Subcutaneous adipose tissue (tissue), 4 donors: ENCODE measurements around the gene PISD. TPM values are rescaled to one million over a fixed set of nuclear protein-coding genes. Genes with fewer than 3 reads are reported as not detected.

ENCODE experiments used
- total RNA-seq, 4 donors: library from RNA; depleted of rRNA; stranded (reverse); fragments of >200 nt; gene quantifications; one replicate each; pipeline ENCODE4 v1.1.0, GENCODE V29; 2016
- TF ChIP-seq, protein P1 (sequence below): fragments of 450-650 bp; IDR thresholded peaks from one replicate; pipeline ENCODE4 v1.5.1; 2016; ENCODE audit warnings: low read depth, mild to moderate bottlenecking, control low read depth, antibody characterized with exemption, moderate library complexity

Gene PISD
- total RNA-seq, 4 donors from 2014 or later = 46.7 to 207 (median 61.1) TPM

DNA sequence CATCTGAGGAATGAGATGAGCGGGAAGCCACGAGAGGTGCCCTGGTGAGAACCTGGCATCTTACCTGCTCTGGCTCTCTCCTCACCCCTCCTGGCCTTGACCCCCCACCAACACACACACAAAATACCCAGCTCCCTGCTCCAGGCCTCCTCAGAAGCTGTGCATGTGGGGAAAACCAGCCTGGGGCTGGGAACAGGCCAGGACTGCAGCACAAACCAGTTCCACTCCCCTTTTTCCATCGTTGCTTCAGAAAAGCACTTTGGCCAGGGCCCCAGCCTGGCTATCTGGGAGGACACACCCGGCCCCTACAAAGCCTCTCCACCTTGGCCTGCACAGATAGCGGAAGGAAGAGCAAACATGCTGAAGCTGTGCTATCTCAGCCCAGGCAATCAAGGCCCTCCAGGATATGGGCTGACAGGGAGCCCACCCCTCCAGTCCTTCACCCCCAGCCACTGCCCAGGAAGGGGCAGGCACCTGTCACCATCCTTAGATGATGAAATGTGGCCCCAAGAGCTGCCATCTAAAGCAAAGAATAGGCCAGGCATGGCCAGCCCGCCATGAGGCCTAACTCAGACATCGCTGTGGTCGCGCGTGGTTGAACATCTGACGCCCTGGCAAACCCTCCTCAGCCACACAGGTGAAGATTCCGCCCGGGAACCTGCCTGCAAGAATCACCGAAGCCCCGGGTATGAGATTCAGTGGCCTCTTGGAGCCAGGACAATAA lies 35.4 kb downstream of the PISD start:
- TF ChIP-seq, protein P1, sequence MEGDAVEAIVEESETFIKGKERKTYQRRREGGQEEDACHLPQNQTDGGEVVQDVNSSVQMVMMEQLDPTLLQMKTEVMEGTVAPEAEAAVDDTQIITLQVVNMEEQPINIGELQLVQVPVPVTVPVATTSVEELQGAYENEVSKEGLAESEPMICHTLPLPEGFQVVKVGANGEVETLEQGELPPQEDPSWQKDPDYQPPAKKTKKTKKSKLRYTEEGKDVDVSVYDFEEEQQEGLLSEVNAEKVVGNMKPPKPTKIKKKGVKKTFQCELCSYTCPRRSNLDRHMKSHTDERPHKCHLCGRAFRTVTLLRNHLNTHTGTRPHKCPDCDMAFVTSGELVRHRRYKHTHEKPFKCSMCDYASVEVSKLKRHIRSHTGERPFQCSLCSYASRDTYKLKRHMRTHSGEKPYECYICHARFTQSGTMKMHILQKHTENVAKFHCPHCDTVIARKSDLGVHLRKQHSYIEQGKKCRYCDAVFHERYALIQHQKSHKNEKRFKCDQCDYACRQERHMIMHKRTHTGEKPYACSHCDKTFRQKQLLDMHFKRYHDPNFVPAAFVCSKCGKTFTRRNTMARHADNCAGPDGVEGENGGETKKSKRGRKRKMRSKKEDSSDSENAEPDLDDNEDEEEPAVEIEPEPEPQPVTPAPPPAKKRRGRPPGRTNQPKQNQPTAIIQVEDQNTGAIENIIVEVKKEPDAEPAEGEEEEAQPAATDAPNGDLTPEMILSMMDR = no peak

DNA sequence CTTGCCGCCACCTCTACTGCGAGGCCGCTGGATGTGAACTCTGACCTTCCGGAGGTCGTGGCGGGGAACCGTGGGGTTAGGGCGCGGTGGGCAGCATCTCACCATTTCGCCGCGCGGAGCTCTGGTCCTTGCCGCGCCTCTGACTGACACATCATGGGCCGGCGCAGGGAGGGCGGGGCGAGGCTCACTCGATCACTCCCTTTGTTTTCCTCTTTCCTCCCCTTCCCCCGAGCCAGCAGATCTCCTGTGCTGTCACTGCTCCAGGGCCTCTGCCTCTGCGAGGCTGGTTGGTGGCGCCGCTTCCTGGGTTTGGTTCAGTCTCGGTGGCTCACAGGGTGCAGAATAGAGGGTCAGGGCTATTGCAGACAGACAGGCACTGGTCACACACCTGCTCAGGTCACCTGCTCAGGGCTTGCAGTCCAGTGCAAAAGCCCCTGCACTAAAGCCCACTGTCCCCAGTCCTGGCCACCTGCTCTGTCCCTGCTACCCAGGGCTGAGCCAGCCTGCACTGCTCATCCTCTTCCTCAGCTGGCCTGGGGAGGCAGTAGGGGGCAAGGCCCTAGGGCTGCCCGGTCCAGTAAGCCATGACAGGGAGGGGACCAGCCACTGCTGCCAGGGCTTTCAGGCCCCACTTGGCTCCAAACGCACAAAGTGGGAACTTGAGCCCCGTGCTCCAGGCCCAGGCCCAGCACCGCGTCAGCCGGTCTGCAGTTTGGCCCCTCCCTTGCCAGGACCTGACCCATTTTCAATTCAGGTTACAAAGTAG lies 36.2 kb downstream of the PISD start:
- TF ChIP-seq, protein P1 = no peak

DNA sequence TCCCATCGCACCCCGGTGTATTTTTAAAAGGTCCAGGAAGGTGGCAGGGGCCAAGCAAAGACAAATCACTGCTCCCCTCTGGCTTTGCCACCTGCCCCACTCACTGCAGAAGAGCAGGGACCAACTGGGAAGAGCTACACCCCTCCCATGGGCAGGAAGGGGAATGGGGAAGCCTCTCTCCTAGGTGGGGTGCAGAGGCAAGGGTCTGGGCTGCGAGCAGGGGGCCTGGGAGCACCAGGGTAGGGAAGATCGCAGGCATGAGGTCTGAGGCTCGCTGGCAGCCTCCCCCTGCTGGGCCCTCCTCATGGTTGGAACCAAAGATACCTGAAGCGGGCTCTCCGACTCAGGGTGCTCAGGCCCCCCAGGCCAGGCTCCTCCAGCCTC lies 36.8 kb downstream of the PISD start:
- TF ChIP-seq, protein P1 = no peak

DNA sequence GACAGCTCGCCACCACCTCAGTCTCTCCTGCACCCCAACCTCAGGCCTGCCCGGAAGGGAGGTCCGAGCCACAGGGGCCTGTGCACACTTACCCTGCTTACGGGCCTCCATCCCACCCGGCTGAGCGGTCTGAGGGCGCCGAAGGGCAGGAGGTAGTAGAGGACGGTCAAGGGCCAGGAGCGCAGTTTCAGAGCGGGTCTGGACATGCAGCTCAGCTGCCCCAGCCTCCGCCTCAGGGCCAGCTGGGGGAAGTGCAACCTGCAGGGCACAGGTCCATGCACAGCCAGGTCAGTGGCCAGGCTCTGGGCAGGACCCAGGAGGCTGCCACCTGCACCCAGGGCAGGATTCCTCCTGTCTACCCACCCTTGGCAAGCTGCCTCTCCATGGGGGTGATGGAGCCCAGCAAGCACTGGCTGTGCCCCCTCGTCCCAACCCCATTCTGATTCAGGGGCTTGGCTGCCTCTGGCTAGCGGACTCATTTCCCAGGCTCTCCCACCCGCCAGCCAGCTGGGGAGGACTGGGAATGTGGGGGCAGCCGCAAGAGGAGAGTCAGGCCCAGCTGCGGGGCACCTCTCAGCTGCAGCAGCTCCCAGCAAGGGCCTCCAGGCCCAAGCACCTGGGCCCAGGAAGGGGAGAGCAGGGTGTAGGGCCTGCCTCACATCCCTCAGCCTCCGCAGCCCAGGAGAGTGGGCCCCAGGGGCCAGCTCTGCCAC lies 38.3 kb downstream of the PISD start:
- TF ChIP-seq, protein P1 = no peak

DNA sequence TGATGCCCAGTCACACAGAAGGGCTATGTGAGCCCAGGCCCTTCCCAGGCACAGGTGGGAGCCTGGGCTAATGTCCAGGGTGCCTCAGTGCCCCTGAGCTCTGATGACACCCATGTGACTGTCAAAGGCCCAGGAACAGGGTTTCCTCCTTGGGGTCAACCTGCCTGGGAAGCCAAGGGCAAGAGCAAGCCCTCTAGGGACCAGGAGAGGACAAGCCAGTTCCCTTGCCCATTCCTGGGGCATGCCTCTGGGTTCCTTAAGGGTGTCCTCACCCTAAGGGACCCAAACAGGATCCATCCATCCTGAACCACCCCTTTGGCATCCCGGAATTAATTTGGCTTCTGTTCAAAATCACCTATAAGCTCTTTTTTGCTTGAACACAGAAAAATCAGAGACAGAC lies 39.0 kb downstream of the PISD start:
- TF ChIP-seq, protein P1 = no peak

DNA sequence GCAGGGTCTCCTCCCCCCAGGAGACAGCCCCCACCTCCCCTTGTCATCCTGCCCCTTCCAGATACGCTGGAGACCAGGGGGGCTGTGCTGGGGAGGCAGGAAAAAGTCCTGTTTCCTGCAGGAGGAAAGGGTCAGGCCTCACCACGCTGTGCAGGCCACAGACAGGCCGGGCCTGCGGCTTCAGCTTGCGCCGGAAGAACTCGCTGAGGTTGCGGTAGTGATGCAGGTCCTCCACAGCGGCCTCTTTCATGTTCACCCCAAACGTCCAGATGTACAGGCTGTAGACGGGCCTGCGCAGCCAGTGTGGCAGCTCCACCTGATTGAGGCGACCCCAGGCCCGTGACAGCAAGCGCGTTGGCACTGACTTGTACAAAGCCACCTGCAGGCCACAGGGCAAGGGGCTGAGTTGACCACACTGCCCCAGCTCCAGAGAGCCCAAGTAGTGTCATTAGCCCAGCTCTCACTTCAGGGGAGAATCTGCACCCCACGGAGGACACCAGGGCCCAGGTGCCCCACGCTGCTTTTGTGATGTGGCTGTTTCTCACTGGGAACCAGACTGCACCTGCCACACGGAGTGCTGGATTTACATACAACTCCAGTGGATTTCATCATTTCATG lies 40.4 kb downstream of the PISD start:
- TF ChIP-seq, protein P1 = no peak
